H1 (cell line): ENCODE data around the gene GPRASP3. TPM values are rescaled to one million over a fixed set of nuclear protein-coding genes. Genes with fewer than 3 reads are reported as not detected.

Experiments
- CTCF ChIA-PET: fragments of 300-600 bp; sonication (Branson Sonifier 250); formaldehyde crosslinking; loops from one replicate; lab custom pipeline; 2021; ENCODE audit not compliant: partially characterized antibody; lab: Charles Lee
- POLR2A ChIA-PET: fragments of 300-600 bp; sonication (Branson Sonifier 250); formaldehyde crosslinking; loops from one replicate; lab custom pipeline; 2021; ENCODE audit warnings: inconsistent platforms; ENCODE audit not compliant: partially characterized antibody; lab: Charles Lee
- DNase-seq, 2 experiments: peaks; one replicate each; pipeline versions ENCODE4 v3.0.0 to v3.0.0-alpha.2; 2010 to 2022; ENCODE audit warnings: low spot score in 2 of 2, low read depth in 1 of 2, mixed read lengths in 1 of 2
- FAIRE-seq: peaks from 2 replicates; lab custom pipeline; 2011; peaks lifted over from hg19 to GRCh38; lab: Jason Lieb, UNC
- H2AFZ ChIP-seq: 2 replicates; pipeline ENCODE4 v1.8.1; 2012; ENCODE audit warnings: low read length, inconsistent platforms
- H2AK5ac ChIP-seq: 2 replicates; pipeline ENCODE4 v1.6.1; 2013; ENCODE audit warnings: low read depth, low read length
- H2BK120ac ChIP-seq: replicated peaks from 2 replicates; pipeline ENCODE3; 2013; ENCODE audit warnings: low read depth, low read length, inconsistent platforms
- H2BK12ac ChIP-seq: 2 replicates; pipeline ENCODE4 v1.6.1; 2013; ENCODE audit warnings: low read depth, low read length
- H2BK15ac ChIP-seq: 2 replicates; pipeline ENCODE4 v1.6.1; 2013; ENCODE audit warnings: low read length
- H2BK20ac ChIP-seq: 2 replicates; pipeline ENCODE4 v1.6.1; 2013; ENCODE audit warnings: low read length
- H2BK5ac ChIP-seq: 2 replicates; pipeline ENCODE4 v1.6.1; 2013; ENCODE audit warnings: low read depth, low read length
- H3K14ac ChIP-seq: 2 replicates; pipeline ENCODE4 v1.6.1; 2013; ENCODE audit warnings: inconsistent platforms; ENCODE audit not compliant: insufficient read length
- H3K18ac ChIP-seq: 2 replicates; pipeline ENCODE4 v1.6.1; 2013; ENCODE audit warnings: low read length; ENCODE audit errors: extremely low read depth
- H3K23ac ChIP-seq: 2 replicates; pipeline ENCODE4 v1.6.1; 2013; ENCODE audit warnings: inconsistent platforms; ENCODE audit not compliant: insufficient read length
- H3K23me2 ChIP-seq: 2 replicates; pipeline ENCODE4 v1.6.1; 2013; ENCODE audit warnings: low read depth, low read length
- H3K27ac ChIP-seq: 2 replicates; pipeline ENCODE4 v1.6.1; 2011; ENCODE audit warnings: low read depth, low read length, inconsistent platforms
- H3K27me3 ChIP-seq, 4 experiments: replicated peaks in 1 of 4; 1 replicate in 1 of 4; 2 replicates in 3 of 4; pipeline versions ENCODE4 v1.6.1 to v1.8.1; 2011 to 2013; ENCODE audit warnings: low read length in 3 of 4, mild to moderate bottlenecking in 3 of 4, inconsistent platforms in 2 of 4, mixed read lengths in 2 of 4, moderate library complexity in 1 of 4; ENCODE audit not compliant: control insufficient read depth in 3 of 4, insufficient read depth in 3 of 4; ENCODE audit errors: extremely low read depth in 1 of 4
- H3K36me3 ChIP-seq, 4 experiments: 2 replicates each; pipeline versions ENCODE4 v1.6.1 to v1.8.1; 2011 to 2013; ENCODE audit warnings: mild to moderate bottlenecking in 4 of 4, low read length in 3 of 4, moderate library complexity in 2 of 4, control low read depth in 1 of 4, inconsistent platforms in 1 of 4; ENCODE audit not compliant: insufficient read depth in 4 of 4, control insufficient read depth in 2 of 4
- H3K4ac ChIP-seq: replicated peaks from 2 replicates; pipeline ENCODE3; 2013; ENCODE audit warnings: low read length, low read depth, mixed read lengths, inconsistent platforms; ENCODE audit not compliant: insufficient read length
- H3K4me1 ChIP-seq, 4 experiments: replicated peaks in 1 of 4; 1 replicate in 1 of 4; 2 replicates in 3 of 4; pipeline versions ENCODE4 v1.6.1 to v1.8.1; 2011 to 2013; ENCODE audit warnings: low read length in 3 of 4, inconsistent platforms in 2 of 4, mixed read lengths in 1 of 4; ENCODE audit not compliant: insufficient read depth in 4 of 4, control insufficient read depth in 3 of 4
- H3K4me2 ChIP-seq, 2 experiments: 2 replicates each; pipeline versions ENCODE4 v1.6.1 to v1.8.1; 2011 to 2013; ENCODE audit warnings: low read depth in 2 of 2, low read length in 2 of 2, control low read depth in 1 of 2, inconsistent platforms in 1 of 2, mild to moderate bottlenecking in 1 of 2; ENCODE audit not compliant: insufficient read depth in 1 of 2
- H3K4me3 ChIP-seq, 4 experiments: fragments of 200-600, 300-600 bp in 1 of 4; sonication (generic), shearing (Covaris generic), sonication (Bioruptor Twin) in 1 of 4; 2 replicates each; pipeline versions ENCODE4 v1.5.1 to v1.8.1; 2011 to 2016; ENCODE audit warnings: low read length in 4 of 4, low read depth in 3 of 4, control low read depth in 2 of 4, inconsistent platforms in 2 of 4, mild to moderate bottlenecking in 2 of 4, mixed read lengths in 1 of 4, moderate library complexity in 1 of 4; ENCODE audit not compliant: insufficient read depth in 2 of 4; ENCODE audit errors: extremely low read depth in 1 of 4
- H3K56ac ChIP-seq: replicated peaks from 2 replicates; pipeline ENCODE3; 2013; ENCODE audit warnings: low read depth, mild to moderate bottlenecking, mixed read lengths, low read length, inconsistent platforms; ENCODE audit not compliant: insufficient read length
- H3K79me1 ChIP-seq: 2 replicates; pipeline ENCODE4 v1.6.1; 2013; ENCODE audit warnings: low read depth, low read length, control low read depth
- H3K79me2 ChIP-seq, 2 experiments: 2 replicates each; pipeline versions ENCODE4 v1.6.1 to v1.8.1; 2012 to 2013; ENCODE audit warnings: low read length in 2 of 2, mild to moderate bottlenecking in 2 of 2, inconsistent platforms in 1 of 2; ENCODE audit not compliant: insufficient read depth in 2 of 2, control insufficient read depth in 1 of 2
- H3K9ac ChIP-seq, 4 experiments: replicated peaks in 1 of 4; 1 replicate in 1 of 4; 2 replicates in 3 of 4; pipeline versions ENCODE4 v1.6.1 to v1.8.1; 2011 to 2013; ENCODE audit warnings: low read depth in 3 of 4, low read length in 3 of 4, control low read depth in 2 of 4, mild to moderate bottlenecking in 2 of 4, moderate library complexity in 2 of 4, inconsistent platforms in 1 of 4; ENCODE audit errors: extremely low read depth in 1 of 4
- H3K9me3 ChIP-seq, 2 experiments: 2 replicates each; pipeline versions ENCODE4 v1.6.1 to v1.8.1; 2012 to 2013; ENCODE audit warnings: mild to moderate bottlenecking in 2 of 2, moderate library complexity in 2 of 2, control low read depth in 1 of 2, inconsistent platforms in 1 of 2, low read depth in 1 of 2, low read length in 1 of 2, mixed read lengths in 1 of 2; ENCODE audit not compliant: insufficient read depth in 2 of 2
- H4K20me1 ChIP-seq, 2 experiments: replicated peaks in 1 of 2; 2 replicates each; pipeline versions ENCODE3 to v1.8.1; 2011 to 2013; ENCODE audit warnings: inconsistent platforms in 2 of 2, low read length in 2 of 2, mild to moderate bottlenecking in 1 of 2; ENCODE audit not compliant: insufficient read depth in 2 of 2, control insufficient read depth in 1 of 2
- H4K5ac ChIP-seq: 2 replicates; pipeline ENCODE4 v1.6.1; 2013; ENCODE audit warnings: low read length, low read depth, mixed read lengths, inconsistent platforms; ENCODE audit not compliant: insufficient read length
- H4K8ac ChIP-seq: 2 replicates; pipeline ENCODE4 v1.8.0; 2013; ENCODE audit warnings: mild to moderate bottlenecking, moderate library complexity, low read length, inconsistent platforms; ENCODE audit not compliant: insufficient read depth; ENCODE audit errors: extremely low read depth
- H4K91ac ChIP-seq: replicated peaks from 2 replicates; pipeline ENCODE3; 2013; ENCODE audit warnings: low read length, mixed read lengths, inconsistent platforms; ENCODE audit not compliant: insufficient read length
- ASH2L ChIP-seq: fragments of 200-600, 300-600 bp; sonication (generic); IDR thresholded peaks from one replicate; pipeline ENCODE4 v1.7.1; 2017; ENCODE audit warnings: low read length
- ATF2 ChIP-seq: IDR thresholded peaks from 2 replicates; pipeline ENCODE4 v1.6.1; 2012; ENCODE audit warnings: low read length, inconsistent platforms
- CTBP2 ChIP-seq: IDR thresholded peaks from 2 replicates; pipeline ENCODE4 v1.7.0; 2011; ENCODE audit warnings: borderline replicate concordance, mild to moderate bottlenecking, moderate library complexity, mixed read lengths, low read length; ENCODE audit not compliant: insufficient read depth, insufficient read length
- KDM1A ChIP-seq: fragments of 200-600, 300-600 bp; sonication (generic); IDR thresholded peaks from 2 replicates; pipeline ENCODE4 v1.7.1; 2016; ENCODE audit warnings: mild to moderate bottlenecking, low read length, borderline replicate concordance
- MAFK ChIP-seq: IDR thresholded peaks from 2 replicates; pipeline ENCODE4 v1.6.1; 2012; ENCODE audit warnings: low read depth, mild to moderate bottlenecking, improper control_type of control experiment, low read length
- SP2 ChIP-seq: IDR thresholded peaks from 2 replicates; pipeline ENCODE4 v1.6.1; 2012; ENCODE audit warnings: mild to moderate bottlenecking, low read length, inconsistent platforms
- ZNF274 ChIP-seq: IDR thresholded peaks from 2 replicates; pipeline ENCODE4 v1.7.0; 2012; ENCODE audit warnings: low read length, borderline replicate concordance; ENCODE audit errors: extremely low read depth
- polyA plus RNA-seq, 7 experiments: library from polyadenylated mRNA; depleted of rRNA in 3 of 7; stranded (reverse) in 5 of 7; unstranded in 2 of 7; fragments of >200 nt in 5 of 7; fragments of 200-250 nt in 2 of 7; gene quantifications; 1 replicate in 5 of 7; 2 replicates in 1 of 7; 4 replicates in 1 of 7; pipeline versions ENCODE4 v1.2.1 to v1.2.3, GENCODE V29; 2011 to 2013; ENCODE audit warnings: missing spikeins in 2 of 7, mixed read lengths in 2 of 7
- total RNA-seq: library from RNA; stranded (reverse); fragmentation: NEBNext Ultra II Directional; extraction: Animal tissue kit (Norgen Biotek cat#: 25700); gene quantifications from 2 replicates; pipeline ENCODE4 v1.2.1, GENCODE V29; 2021

GPRASP3 gene
- total and polyA plus RNA-seq, 2 of the 8 experiments (the other 6 are each of a cell fraction or from before 2014, with no cell fraction given), result 7.0 to 19.8 TPM

- no peak for FAIRE-seq
- H3K9ac ChIP-seq, result no peak overlapping the region
- H3K14ac ChIP-seq, result no peak overlapping the region
- ChIA-PET POLR2A (no interaction called here), CTCF (no interaction called here)
- H2BK5ac ChIP-seq, result no peak overlapping the region
- no peak overlapping the region for H2BK20ac ChIP-seq
- H2BK120ac ChIP-seq, result no peak overlapping the region
- H3K18ac ChIP-seq, result no peak overlapping the region
- H4K8ac ChIP-seq, result no peak overlapping the region
- H3K4me2 ChIP-seq, result no peak overlapping the region
- no peaks in the 10 kb centered on the region for H3K27me3 ChIP-seq
- no peak overlapping the region for H2AFZ ChIP-seq
- H3K36me3 ChIP-seq, result no peaks in the 10 kb centered on the region
- no peak overlapping the region for H2AK5ac ChIP-seq
- H3K9me3 ChIP-seq, result no peaks in the 10 kb centered on the region
- no peak overlapping the region for H3K23ac ChIP-seq
- no peaks in the 10 kb centered on the region for H3K23me2 ChIP-seq
- no peak overlapping the region for H3K4me3 ChIP-seq
- H4K91ac ChIP-seq, result no peak overlapping the region
- H4K5ac ChIP-seq, result no peak overlapping the region
- H3K56ac ChIP-seq, result no peak overlapping the region
- H3K27ac ChIP-seq, result no peak overlapping the region
- H3K79me2 ChIP-seq, result no peaks in the 10 kb centered on the region
- no peaks in the 10 kb centered on the region for H3K79me1 ChIP-seq
- no peak overlapping the region for H2BK12ac ChIP-seq
- no peak overlapping the region for H2BK15ac ChIP-seq
- H3K4me1 ChIP-seq, result no peaks in the 10 kb centered on the region
- H3K4ac ChIP-seq, result no peak overlapping the region
- no peaks in the 10 kb centered on the region for H4K20me1 ChIP-seq
- DNase-seq, result no peak
- TF ChIP-seq MAFK (no peak), ASH2L (no peak), ZNF274 (no peak), KDM1A (no peak), ATF2 (no peak), CTBP2 (no peak), SP2 (no peak)
Observed at GRCh38 chrX:102697494-102697893, 23.0 kb upstream of the GPRASP3 start.
